Epidermal melanocyte (primary cell): Measurements from ENCODE around the gene LIF.

Experiments
- DNase-seq: peaks from one replicate; pipeline ENCODE4 v3.0.0; 2011; ENCODE audit warnings: low spot score; ENCODE audit not compliant: insufficient read length

The LIF gene

DNA sequence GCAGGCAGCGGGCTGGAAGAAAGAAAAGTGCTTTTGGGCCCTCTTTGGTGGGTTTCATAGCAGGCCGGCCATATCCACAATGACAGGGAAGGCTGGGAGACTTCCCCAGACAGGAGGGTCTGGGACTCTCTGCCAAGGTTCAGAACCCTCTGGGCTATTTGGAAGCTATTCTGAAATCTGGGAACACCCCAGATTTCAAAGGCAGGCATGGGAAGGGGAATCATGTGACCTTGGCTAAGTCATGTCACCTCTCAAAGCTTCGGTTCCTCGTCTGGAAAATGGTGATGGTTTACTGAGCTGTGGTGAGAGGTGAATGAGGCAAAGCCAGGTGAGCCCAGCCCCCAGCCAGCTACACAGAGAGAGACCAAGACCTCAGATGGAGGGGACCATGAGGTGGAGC lies 38.1 kb upstream of the LIF start:
- DNase-seq = no peak

- no peak for DNase-seq
These were observed 37.6 kb upstream of the LIF start for GRCh38 chr22:30284172-30284571.

DNA sequence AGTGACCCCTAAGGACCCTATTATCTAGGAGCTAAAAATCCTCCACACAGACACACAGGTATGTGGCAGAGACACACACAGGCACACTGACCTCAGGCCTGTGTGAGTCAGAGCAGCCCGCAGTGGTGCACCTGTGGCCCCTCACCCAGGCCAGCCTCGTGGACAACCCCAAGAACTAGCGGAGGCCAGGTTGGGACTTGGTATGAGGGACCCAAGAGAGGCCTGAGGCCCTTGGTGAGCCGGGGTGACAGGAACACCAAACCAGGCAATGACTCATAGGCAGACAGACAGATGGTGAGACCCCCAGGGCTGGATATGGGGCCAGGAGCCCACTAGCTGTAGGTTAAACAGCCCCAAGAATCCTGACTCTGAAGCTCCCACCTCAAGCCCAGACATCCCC lies 36.8 kb upstream of the LIF start:
- DNase-seq = no peak

DNA sequence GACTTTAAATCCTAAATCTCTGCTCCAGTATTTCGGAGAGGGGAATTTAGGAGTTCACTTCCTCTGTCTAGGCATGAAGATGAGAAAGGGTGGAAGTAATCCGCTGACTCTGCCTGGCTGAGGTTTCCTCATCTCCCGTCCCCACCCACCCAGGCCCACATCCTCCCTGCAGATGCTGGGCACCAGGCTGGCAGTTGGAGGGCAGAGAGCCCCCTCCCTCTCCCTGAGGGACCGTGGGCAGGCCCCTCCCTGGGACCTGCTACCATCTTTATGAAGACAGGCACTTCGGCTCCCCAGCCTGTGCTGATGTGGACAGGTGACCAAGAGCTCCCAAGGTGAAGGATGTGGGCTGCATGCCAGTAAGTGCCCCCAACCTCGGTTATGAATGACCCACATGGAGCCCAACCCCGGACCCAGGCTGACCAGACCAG lies 36.1 kb upstream of the LIF start:
- no peak for DNase-seq

DNA sequence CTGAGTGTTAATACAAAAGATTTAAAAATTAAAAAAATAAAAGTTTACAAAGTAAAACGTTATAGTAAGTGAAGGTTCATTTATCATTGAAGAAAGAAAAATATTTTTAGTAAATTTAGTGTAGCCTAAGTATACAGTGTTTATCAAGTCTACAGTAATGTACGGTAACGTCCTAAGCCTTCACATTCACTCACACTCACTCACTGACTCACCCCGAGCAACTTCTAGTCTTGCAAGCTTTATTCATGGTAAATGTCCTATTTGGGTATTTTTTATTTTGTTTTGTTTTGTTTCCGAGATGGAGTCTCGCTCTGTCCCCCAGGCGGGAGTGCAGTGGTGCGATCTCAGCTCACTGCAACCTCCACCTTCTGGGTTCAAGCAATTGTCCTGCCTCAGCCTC lies 33.9 kb upstream of the LIF start:
- DNase-seq = no peak

- no peak for DNase-seq
These were observed 33.4 kb upstream of the LIF start for GRCh38 chr22:30279932-30280331.

GRCh38 chr22:30279046-30279788 lies 32.7 kb upstream of the LIF start:
- no peak for DNase-seq

- no peak for DNase-seq
These were observed 31.2 kb upstream of the LIF start for GRCh38 chr22:30277547-30278344.

- no peak for DNase-seq
These were observed 29.5 kb upstream of the LIF start for GRCh38 chr22:30276039-30276438.

GRCh38 chr22:30275625-30276024 lies 29.1 kb upstream of the LIF start:
- DNase-seq = no peak

DNA sequence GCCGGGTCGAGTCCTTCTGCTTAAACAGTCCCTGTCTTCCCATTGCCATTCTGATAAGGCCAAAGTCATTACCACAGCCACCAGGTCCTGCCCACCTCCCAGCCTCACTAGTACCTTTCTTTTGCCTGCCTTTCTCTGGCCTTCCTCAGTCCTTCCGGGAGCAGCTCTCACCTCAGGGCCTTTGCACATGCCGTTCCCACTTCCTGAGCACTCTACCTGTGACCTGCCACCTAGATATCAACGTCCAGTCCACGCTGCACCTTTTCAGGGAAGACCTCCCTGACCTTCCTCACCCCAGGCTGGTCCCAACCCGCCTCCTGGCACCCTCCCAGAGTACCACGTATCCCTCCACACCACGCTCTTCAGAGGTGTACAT lies 27.9 kb upstream of the LIF start:
- DNase-seq = no peak

- DNase-seq = no peak
These were observed 27.3 kb upstream of the LIF start for GRCh38 chr22:30273711-30274436.

GRCh38 chr22:30272781-30273601 lies 26.4 kb upstream of the LIF start:
- no peak for DNase-seq

GRCh38 chr22:30270832-30271231 lies 24.3 kb upstream of the LIF start:
- no peak for DNase-seq

- DNase-seq = no peak
These were observed 21.8 kb upstream of the LIF start for GRCh38 chr22:30268331-30268730.

DNA sequence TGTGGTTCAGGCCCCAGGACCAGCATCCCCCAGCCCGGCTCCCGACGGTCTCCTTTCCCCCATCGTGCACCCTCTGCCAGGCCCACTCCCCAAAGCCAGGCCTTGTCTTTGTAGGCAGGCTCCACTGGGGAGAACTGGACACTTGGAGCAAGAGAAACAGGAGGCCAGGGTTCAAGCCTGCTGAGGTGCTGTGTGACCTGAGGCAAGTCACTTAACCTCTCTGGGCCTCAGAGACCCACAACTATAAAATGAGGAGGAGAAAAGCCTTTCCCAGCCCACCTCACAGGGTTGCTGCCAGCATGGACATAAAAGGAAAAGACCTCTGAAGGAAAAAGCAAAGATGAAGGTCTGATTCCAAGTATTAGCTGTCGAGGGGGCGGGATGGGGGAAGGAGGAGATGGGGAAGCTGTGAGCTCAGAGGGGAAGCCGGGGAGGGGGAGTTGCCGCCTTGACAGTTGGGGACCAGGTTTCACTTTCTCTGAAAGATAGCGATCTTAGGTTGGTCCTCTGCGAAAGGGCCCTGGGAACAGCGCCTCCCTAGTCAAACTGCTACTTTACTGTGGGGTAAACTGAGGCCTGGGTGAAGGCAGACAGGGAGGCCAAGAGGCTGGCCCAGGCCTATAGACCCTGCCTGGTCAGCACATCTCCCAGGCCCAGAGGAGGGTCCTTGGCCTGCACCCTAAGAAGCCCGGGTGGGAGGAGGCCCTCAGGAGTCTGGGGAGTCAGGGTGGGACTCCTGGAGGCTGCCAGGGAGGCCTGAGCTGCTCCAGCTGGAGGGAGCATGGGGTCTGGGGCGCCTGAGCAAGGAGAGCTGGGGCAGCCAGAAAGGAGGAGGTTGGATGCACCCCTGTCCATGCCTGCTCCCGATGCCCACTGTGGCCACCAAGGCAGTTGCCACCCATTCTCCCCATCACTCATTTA lies 21.1 kb upstream of the LIF start:
- no peak for DNase-seq

DNA sequence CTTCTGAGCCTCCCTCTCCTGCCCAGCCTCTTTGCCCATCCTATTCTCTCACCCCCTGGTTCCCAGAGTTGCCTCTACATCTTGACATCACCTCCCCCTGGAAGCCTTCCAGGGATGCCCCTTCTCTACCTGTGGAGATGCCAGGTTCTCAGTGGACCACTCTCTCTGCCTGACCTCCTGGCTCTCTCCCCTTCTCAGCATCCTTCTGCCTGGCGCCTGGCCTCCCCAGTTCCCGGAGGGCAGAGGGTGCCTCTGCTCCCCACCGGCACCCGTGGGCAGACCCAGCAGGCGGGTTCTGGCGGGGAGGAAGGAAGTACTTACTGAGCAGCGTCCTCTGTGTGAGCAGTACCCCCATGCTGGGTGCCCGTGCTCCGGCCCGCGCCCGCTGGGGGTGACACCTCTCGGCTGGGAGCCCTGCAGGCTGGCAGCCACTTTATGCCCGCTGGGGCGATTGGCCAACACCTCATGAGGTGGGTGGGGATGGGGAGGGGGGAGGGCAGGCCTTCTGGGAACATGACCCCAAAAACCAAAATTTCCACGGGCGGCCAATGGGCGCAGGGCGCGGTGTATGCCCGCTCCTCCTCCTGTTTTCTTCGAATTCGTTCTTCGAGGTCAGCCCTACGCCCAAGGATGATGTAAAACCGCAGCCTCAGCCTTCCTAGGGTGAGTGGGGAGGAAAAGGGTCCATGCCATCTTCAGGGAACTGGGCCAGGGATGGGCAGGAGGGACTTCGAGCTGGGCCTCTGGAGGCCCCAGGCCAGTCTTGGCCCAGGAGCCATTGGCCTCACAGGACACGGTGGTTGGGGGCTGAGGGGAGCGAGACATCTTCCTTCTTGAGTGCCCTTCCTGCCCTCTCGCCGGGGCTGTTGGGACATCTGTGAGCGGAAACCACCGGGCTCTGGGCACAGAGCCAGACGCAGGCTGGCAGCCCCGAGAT lies 20.2 kb upstream of the LIF start, which contains the start of gene OSM:
TSS of gene OSM (minus strand) at position 407 of the 937 bp plus-strand sequence. CDS start at position 355, 52 bp downstream.
- DNase-seq = no peak

DNA sequence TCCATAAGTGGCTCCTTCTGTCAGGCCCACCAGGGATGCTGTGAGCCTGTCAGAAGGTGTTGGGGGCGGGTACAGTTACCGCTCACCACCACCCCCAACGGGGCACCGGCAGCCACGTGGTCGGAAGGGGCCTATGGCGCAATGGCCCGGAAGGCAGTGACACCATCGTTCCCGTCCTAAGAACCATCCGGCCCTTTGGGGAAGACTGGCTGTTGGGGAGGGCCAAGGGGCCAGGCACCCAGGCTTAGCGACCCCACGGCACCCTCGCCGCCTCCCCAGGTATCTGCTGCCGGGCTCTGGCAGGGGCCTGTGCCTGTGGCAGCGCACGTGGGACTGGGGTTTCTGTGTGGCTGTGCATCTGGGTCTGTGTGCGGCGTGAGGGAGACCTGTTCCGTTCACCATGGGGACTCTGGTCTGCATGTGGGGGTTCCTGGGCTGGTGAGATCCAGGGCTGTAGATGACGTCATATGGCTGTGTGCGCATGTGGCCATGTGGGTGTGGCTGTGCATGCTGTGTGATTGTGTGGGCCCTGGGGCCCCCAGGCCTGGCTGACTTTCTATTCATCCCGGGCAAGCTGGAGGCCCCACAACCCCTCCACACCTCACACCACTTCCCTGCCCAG lies 19.4 kb upstream of the LIF start:
- no peak for DNase-seq
